IMR-90 (cell line): ENCODE results near the gene HYKK. TPM values are rescaled to one million over a fixed set of nuclear protein-coding genes. Genes with fewer than 3 reads are reported as not detected.

ENCODE experiments used
- ATAC-seq: fragments of 200-7000 bp; cut with Tn5 transposase; 2 replicates; pipeline ENCODE4 v1.9.1; 2020; ENCODE audit warnings: low read depth, mild to moderate bottlenecking, moderate library complexity
- BruUV-seq: library from RNA; stranded (reverse); fragments of 400-500 nt; replicated peaks from 2 replicates; lab custom pipeline; 2021; lab: Mats Ljungman, UMichigan
- CTCF ChIA-PET: fragments of 300-600 bp; formaldehyde crosslinking; extraction: SDS; loops from one replicate; lab custom pipeline; 2021; ENCODE audit warnings: antibody characterized with exemption; lab: Yijun Ruan, JAX
- POLR2A ChIA-PET: fragments of 300-600 bp; sonication (Branson Sonifier 250); formaldehyde crosslinking; loops from one replicate; lab custom pipeline; 2022; ENCODE audit warnings: antibody characterized with exemption; ENCODE audit not compliant: unreplicated experiment; lab: Charles Lee
- DNase-seq: peaks from one replicate; pipeline ENCODE4 v3.0.0; 2013
- H2AFZ ChIP-seq: replicated peaks from 2 replicates; pipeline ENCODE3; 2013; ENCODE audit warnings: low read length, mild to moderate bottlenecking; ENCODE audit not compliant: poor library complexity
- H2AK5ac ChIP-seq: 2 replicates; pipeline ENCODE4 v1.6.1; 2013; ENCODE audit warnings: low read depth, low read length, inconsistent platforms
- H2AK9ac ChIP-seq: replicated peaks from 2 replicates; pipeline ENCODE3; 2013; ENCODE audit warnings: mild to moderate bottlenecking, low read depth, low read length, moderate library complexity; ENCODE audit not compliant: poor library complexity
- H2BK120ac ChIP-seq: 2 replicates; pipeline ENCODE4 v1.6.1; 2013; ENCODE audit warnings: low read depth, low read length, inconsistent platforms
- H2BK15ac ChIP-seq: 3 replicates; pipeline ENCODE4 v1.6.1; 2013; ENCODE audit warnings: low read depth, low read length, inconsistent platforms
- H2BK20ac ChIP-seq: 2 replicates; pipeline ENCODE4 v1.6.1; 2013; ENCODE audit warnings: low read depth, mild to moderate bottlenecking, inconsistent platforms, low read length, moderate library complexity
- H2BK5ac ChIP-seq: 2 replicates; pipeline ENCODE4 v1.6.1; 2013; ENCODE audit warnings: mild to moderate bottlenecking, low read depth, low read length, inconsistent platforms; ENCODE audit not compliant: poor library complexity, severe bottlenecking
- H3K14ac ChIP-seq: replicated peaks from 2 replicates; pipeline ENCODE4 v1.6.1; 2013; ENCODE audit warnings: low read depth, low read length, inconsistent platforms
- H3K18ac ChIP-seq: 2 replicates; pipeline ENCODE4 v1.6.1; 2013; ENCODE audit warnings: low read depth, low read length, control low read depth
- H3K23ac ChIP-seq: 2 replicates; pipeline ENCODE4 v1.6.1; 2013; ENCODE audit warnings: low read depth, low read length, inconsistent platforms
- H3K27ac ChIP-seq: 2 replicates; pipeline ENCODE4 v1.5.1; 2013; ENCODE audit warnings: mild to moderate bottlenecking, control low read depth, low read length; ENCODE audit not compliant: insufficient read depth
- H3K27me3 ChIP-seq: 2 replicates; pipeline ENCODE4 v1.6.1; 2013; ENCODE audit warnings: low read length; ENCODE audit not compliant: control insufficient read depth, insufficient read depth
- H3K36me3 ChIP-seq: 2 replicates; pipeline ENCODE4 v1.6.1; 2013; ENCODE audit warnings: low read length, mixed read lengths; ENCODE audit not compliant: control insufficient read depth, insufficient read depth
- H3K4ac ChIP-seq: 2 replicates; pipeline ENCODE4 v1.6.1; 2013; ENCODE audit warnings: low read depth, low read length, inconsistent platforms
- H3K4me1 ChIP-seq: 2 replicates; pipeline ENCODE4 v1.6.1; 2013; ENCODE audit warnings: low read length, mixed read lengths; ENCODE audit not compliant: control insufficient read depth, insufficient read depth
- H3K4me2 ChIP-seq: 2 replicates; pipeline ENCODE4 v1.6.1; 2013; ENCODE audit warnings: low read depth, mild to moderate bottlenecking, control low read depth, low read length, moderate library complexity
- H3K4me3 ChIP-seq: 2 replicates; pipeline ENCODE4 v1.5.1; 2013; ENCODE audit warnings: low read depth, mild to moderate bottlenecking, control low read depth, low read length, moderate library complexity; ENCODE audit not compliant: insufficient read depth
- H3K56ac ChIP-seq: 2 replicates; pipeline ENCODE4 v1.6.1; 2013; ENCODE audit warnings: low read length, inconsistent platforms; ENCODE audit not compliant: insufficient read depth; ENCODE audit errors: extremely low read depth
- H3K79me1 ChIP-seq, 2 experiments: 2 replicates each; pipeline ENCODE4 v1.6.1; 2013; ENCODE audit warnings: low read length in 2 of 2, inconsistent platforms in 1 of 2, low read depth in 1 of 2
- H3K9ac ChIP-seq: 2 replicates; pipeline ENCODE4 v1.6.1; 2013; ENCODE audit warnings: low read depth, low read length, control low read depth
- H3K9me1 ChIP-seq: 2 replicates; pipeline ENCODE4 v1.6.1; 2013; ENCODE audit warnings: low read length, inconsistent platforms; ENCODE audit not compliant: insufficient read depth
- H3K9me3 ChIP-seq: 2 replicates; pipeline ENCODE4 v1.6.1; 2013; ENCODE audit warnings: low read length; ENCODE audit not compliant: control insufficient read depth, insufficient read depth
- H4K20me1 ChIP-seq: 2 replicates; pipeline ENCODE4 v1.6.1; 2013; ENCODE audit warnings: low read length, inconsistent platforms; ENCODE audit not compliant: insufficient read depth
- H4K5ac ChIP-seq: 2 replicates; pipeline ENCODE4 v1.6.1; 2013; ENCODE audit warnings: mild to moderate bottlenecking, low read depth, low read length, control low read depth
- H4K8ac ChIP-seq, 2 experiments: 2 replicates each; pipeline ENCODE4 v1.6.1; 2013; ENCODE audit warnings: low read depth in 2 of 2, low read length in 2 of 2, control low read depth in 1 of 2, inconsistent platforms in 1 of 2
- H4K91ac ChIP-seq: 2 replicates; pipeline ENCODE4 v1.6.1; 2013; ENCODE audit warnings: low read depth, low read length, inconsistent platforms; ENCODE audit not compliant: insufficient read depth
- CHD1 ChIP-seq: IDR thresholded peaks from 2 replicates; pipeline ENCODE4 v1.6.1; 2012; ENCODE audit warnings: low read depth, low read length, improper control_type of control experiment
- FOS ChIP-seq: fragments of 150-350 bp; IDR thresholded peaks from 2 replicates; pipeline ENCODE4 v1.6.1; 2016; ENCODE audit warnings: low read depth, low read length
- WGBS, 2 experiments: methylation state at CpG; one replicate each; pipeline versions ENCODE4 v1.1.5 to v1.1.7; 2013; ENCODE audit warnings: missing lambda C conversion rate in 2 of 2; ENCODE audit not compliant: insufficient read length in 1 of 2; ENCODE audit errors: extremely low coverage in 2 of 2; 5-methylcytosine and 5-hydroxymethylcytosine counted together
- dilution Hi-C: fragments of 300-500 bp; cut with HindIII; formaldehyde crosslinking; loops from one replicate; pipeline ENCODE4 v1.14.3; 2018; ENCODE audit warnings: low sequenced_read_pairs; ENCODE audit not compliant: unreplicated experiment
- in situ Hi-C: fragments of 300-500 bp; cut with MboI; formaldehyde crosslinking; loops from 3 replicates; pipeline ENCODE4 v1.14.3; 2019; ENCODE audit warnings: low sequenced_read_pairs, inconsistent platforms, mixed read lengths
- intact Hi-C: fragments of 100-400 bp; cut with micrococcal nuclease; formaldehyde crosslinking; loops from 2 replicates; pipeline ENCODE4 v1.10.0; 2022
- polyA plus RNA-seq, 3 experiments: library from polyadenylated mRNA; depleted of rRNA; stranded (reverse); fragments of >200 nt; gene quantifications; 2 replicates each; pipeline ENCODE4 v1.2.3, GENCODE V29; 2012; ENCODE audit warnings: low replicate concordance in 1 of 3
- total RNA-seq: library from RNA; depleted of rRNA; stranded (reverse); fragments of >200 nt; gene quantifications from 2 replicates; pipeline ENCODE4 v1.2.3, GENCODE V29; 2012

HYKK gene
- total and polyA plus RNA-seq, 2 of the 4 experiments (the other 2 are of a cell fraction), result 3.8 to 5.6 TPM

GRCh38 chr15:78460737-78461136 lies 46.6 kb upstream of the HYKK start:
- Histone ChIP-seq H3K4me2 (no peak overlapping the region), H3K4me3 (no peak overlapping the region)
- CTCF ChIA-PET, result interaction anchor here (0.6 kb wide), 1 partner anchor 220 kb away, joined by 6 read pairs; no protein-coding TSS in a partner anchor

More at GRCh38 chr15:78460737-78461136, 46.6 kb upstream of the HYKK start:
- no peak overlapping the region for H3K23ac ChIP-seq
- no peak overlapping the region for H2BK20ac ChIP-seq
- peaks cover 21 to 46% of the 10 kb centered on the region in 2 experiments for H3K79me1 ChIP-seq
- H3K18ac ChIP-seq, result no peak overlapping the region
- dilution Hi-C loops, result no loop called here
- H4K91ac ChIP-seq, result no peak overlapping the region
- no peak overlapping the region for H2AK9ac ChIP-seq
- 100% methylated on average over 1 of the region's 4 CpGs; no CpG with 5 or more reads in 1 of the 2 experiments for WGBS, 2 experiments
- H3K56ac ChIP-seq, result no peak overlapping the region
- H2AFZ ChIP-seq, result no peak overlapping the region
- no peak overlapping the region for H4K8ac ChIP-seq
- intact Hi-C loops, result loop anchor here (5.0 kb wide), 1 partner anchor 37 kb away; no protein-coding TSS in a partner anchor
- H3K27ac ChIP-seq, result no peak overlapping the region
- H2BK120ac ChIP-seq, result no peak overlapping the region
- DNase-seq (no peak), ATAC-seq (no peak)
- H2BK15ac ChIP-seq, result no peak overlapping the region
- TF ChIP-seq CHD1, result no peak
- TF ChIP-seq FOS, result no peak
- no peak overlapping the region for H4K5ac ChIP-seq
- H3K4ac ChIP-seq, result no peak overlapping the region
- H3K36me3 ChIP-seq, result peaks cover 20% of the 10 kb centered on the region
- H3K27me3 ChIP-seq, result no peaks in the 10 kb centered on the region
- BruUV-seq, result no TSS peak
- no peak overlapping the region for H2AK5ac ChIP-seq
- no peak overlapping the region for H2BK5ac ChIP-seq
- no peak overlapping the region for H3K14ac ChIP-seq
- H3K4me1 ChIP-seq, result peaks cover 4% of the 10 kb centered on the region
- POLR2A ChIA-PET, result interaction anchor here (0.6 kb wide), 1 partner anchor 30 kb away, joined by 3 read pairs; no protein-coding TSS in a partner anchor
- peaks cover 50% of the 10 kb centered on the region for H4K20me1 ChIP-seq
- in situ Hi-C loops, result no loop called here
- H3K9me1 ChIP-seq, result peaks cover 6% of the 10 kb centered on the region; the same call in 1 of the 2 replicates
- H3K9me3 ChIP-seq, result no peaks in the 10 kb centered on the region
- no peak overlapping the region for H3K9ac ChIP-seq
